WTC11 (cell line): ENCODE data around the gene PPP1R26.

Experiments
- CBFB ChIP-seq: sonication (generic); formaldehyde crosslinking; IDR thresholded peaks from 2 replicates; pipeline ENCODE4 v1.8.1; 2022; ENCODE audit warnings: mild to moderate bottlenecking, low read depth, missing genetic modification reagents
- FOXK1 ChIP-seq: sonication (generic); formaldehyde crosslinking; IDR thresholded peaks from 2 replicates; pipeline ENCODE4 v1.8.0; 2022; ENCODE audit warnings: mild to moderate bottlenecking, moderate library complexity, missing genetic modification reagents
- NR1H2 ChIP-seq: sonication (generic); formaldehyde crosslinking; IDR thresholded peaks from 2 replicates; pipeline ENCODE4 v1.9.0; 2021; ENCODE audit warnings: mild to moderate bottlenecking, moderate library complexity, missing genetic modification reagents
- RELA ChIP-seq: sonication (generic); formaldehyde crosslinking; IDR thresholded peaks from 2 replicates; pipeline ENCODE4 v1.8.1; 2022; ENCODE audit warnings: missing genetic modification reagents, mild to moderate bottlenecking, borderline replicate concordance
- TF ChIP-seq, protein P1 (sequence below): sonication (generic); formaldehyde crosslinking; IDR thresholded peaks from 2 replicates; pipeline ENCODE4 v1.8.1; 2022; ENCODE audit warnings: mild to moderate bottlenecking, missing genetic modification reagents, moderate library complexity, borderline replicate concordance
- TF ChIP-seq, protein P2 (sequence below): fragments of 200-600 bp; IDR thresholded peaks from 2 replicates; pipeline ENCODE4 v1.8.0; 2022; ENCODE audit warnings: antibody characterized with exemption

DNA sequence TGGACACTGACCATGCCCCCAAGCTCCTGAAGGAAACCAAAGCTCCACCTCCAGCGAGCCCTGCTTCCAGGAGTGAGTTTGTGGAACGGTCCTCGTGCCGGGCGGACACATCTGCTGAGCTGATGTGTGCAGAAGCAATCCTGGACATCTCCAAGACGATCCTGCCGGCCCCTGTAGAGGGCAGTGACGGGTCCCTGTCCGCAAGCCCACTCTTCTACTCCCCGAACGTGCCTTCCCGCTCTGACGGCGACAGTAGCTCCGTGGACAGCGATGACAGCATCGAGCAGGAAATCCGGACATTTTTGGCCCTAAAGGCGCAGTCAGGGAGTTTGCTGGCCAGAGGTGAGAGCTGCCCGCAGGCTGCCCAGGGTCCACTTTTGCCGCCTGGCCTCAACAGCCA lies 6.2 kb downstream of the PPP1R26 start:
- TF ChIP-seq, protein P1, sequence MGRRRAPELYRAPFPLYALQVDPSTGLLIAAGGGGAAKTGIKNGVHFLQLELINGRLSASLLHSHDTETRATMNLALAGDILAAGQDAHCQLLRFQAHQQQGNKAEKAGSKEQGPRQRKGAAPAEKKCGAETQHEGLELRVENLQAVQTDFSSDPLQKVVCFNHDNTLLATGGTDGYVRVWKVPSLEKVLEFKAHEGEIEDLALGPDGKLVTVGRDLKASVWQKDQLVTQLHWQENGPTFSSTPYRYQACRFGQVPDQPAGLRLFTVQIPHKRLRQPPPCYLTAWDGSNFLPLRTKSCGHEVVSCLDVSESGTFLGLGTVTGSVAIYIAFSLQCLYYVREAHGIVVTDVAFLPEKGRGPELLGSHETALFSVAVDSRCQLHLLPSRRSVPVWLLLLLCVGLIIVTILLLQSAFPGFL (CRISPR knock-in tag) = no peak
- TF ChIP-seq NR1H2 (no peak), FOXK1 (CRISPR knock-in tag) (no peak), RELA (CRISPR knock-in tag) (no peak), CBFB (no peak)
- TF ChIP-seq, protein P2, sequence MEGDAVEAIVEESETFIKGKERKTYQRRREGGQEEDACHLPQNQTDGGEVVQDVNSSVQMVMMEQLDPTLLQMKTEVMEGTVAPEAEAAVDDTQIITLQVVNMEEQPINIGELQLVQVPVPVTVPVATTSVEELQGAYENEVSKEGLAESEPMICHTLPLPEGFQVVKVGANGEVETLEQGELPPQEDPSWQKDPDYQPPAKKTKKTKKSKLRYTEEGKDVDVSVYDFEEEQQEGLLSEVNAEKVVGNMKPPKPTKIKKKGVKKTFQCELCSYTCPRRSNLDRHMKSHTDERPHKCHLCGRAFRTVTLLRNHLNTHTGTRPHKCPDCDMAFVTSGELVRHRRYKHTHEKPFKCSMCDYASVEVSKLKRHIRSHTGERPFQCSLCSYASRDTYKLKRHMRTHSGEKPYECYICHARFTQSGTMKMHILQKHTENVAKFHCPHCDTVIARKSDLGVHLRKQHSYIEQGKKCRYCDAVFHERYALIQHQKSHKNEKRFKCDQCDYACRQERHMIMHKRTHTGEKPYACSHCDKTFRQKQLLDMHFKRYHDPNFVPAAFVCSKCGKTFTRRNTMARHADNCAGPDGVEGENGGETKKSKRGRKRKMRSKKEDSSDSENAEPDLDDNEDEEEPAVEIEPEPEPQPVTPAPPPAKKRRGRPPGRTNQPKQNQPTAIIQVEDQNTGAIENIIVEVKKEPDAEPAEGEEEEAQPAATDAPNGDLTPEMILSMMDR = no peak
